Measurements from ENCODE around the gene CA10. TPM values are rescaled to one million over a fixed set of nuclear protein-coding genes. Genes with fewer than 3 reads are reported as not detected.

The CA10 gene
- total and polyA plus RNA-seq, 2 of the 4 experiments (the other 2 are of a cell fraction): not detected

DNA sequence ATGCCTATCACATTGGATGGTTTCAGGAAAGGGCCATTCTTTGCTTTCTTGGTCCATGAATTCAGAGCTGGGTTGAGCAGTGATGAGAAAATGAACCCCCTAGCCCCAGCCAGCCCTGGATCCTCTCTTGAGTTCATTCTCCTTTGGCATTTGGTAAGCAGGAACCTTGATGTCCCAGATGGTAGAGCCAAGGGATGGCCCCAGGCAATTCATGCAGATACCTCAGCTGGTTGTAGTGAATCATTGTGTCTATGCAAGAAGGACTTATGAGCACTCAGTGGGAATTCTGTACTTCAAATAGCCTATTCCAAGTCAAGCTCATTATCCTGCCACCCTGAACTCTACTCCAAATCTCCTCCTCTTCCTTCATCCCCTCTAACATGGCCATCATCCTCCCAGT is 485.4 kb downstream of the CA10 start:
- Histone ChIP-seq H2BK5ac (ENCODE audit: low read depth, low read length, poor library complexity, severe bottlenecking) (no peak overlapping the region), H3K27ac (ENCODE audit: insufficient read depth, low read length) (no peak overlapping the region), H3K9ac (ENCODE audit: low read depth, low read length) (no peak overlapping the region), H4K91ac (ENCODE audit: insufficient read depth, low read depth, low read length) (no peak overlapping the region), H2BK20ac (ENCODE audit: low read depth, low read length) (no peak overlapping the region), H3K4ac (ENCODE audit: low read depth, low read length) (no peak overlapping the region), H2AK9ac (replicated peaks; ENCODE audit: low read depth, low read length, poor library complexity) (no peak overlapping the region), H3K56ac (ENCODE audit: extremely low read depth, insufficient read depth, low read length) (no peak overlapping the region), H3K36me3 (ENCODE audit: control insufficient read depth, insufficient read depth, low read length) (no peaks in the 10 kb centered on the region), H3K9me3 (ENCODE audit: control insufficient read depth, insufficient read depth, low read length) (peaks cover 23% of the 10 kb centered on the region), H4K8ac (ENCODE audit: low read depth in 2 of 2, low read length in 2 of 2) (no peak overlapping the region), H3K4me3 (ENCODE audit: insufficient read depth, low read depth, low read length) (no peak overlapping the region), H2AK5ac (ENCODE audit: low read depth, low read length) (no peak overlapping the region), H3K4me2 (ENCODE audit: low read depth, low read length) (no peak overlapping the region), H2AFZ (replicated peaks; ENCODE audit: low read length, poor library complexity) (no peak overlapping the region), H4K20me1 (ENCODE audit: insufficient read depth, low read length) (no peaks in the 10 kb centered on the region), H3K9me1 (ENCODE audit: insufficient read depth, low read length) (no peaks in the 10 kb centered on the region), H2BK120ac (ENCODE audit: low read depth, low read length) (no peak overlapping the region), H3K14ac (replicated peaks; ENCODE audit: low read depth, low read length) (no peak overlapping the region), H3K79me1 (ENCODE audit: low read depth in 1 of 2, low read length in 2 of 2) (no peaks in the 10 kb centered on the region), H4K5ac (ENCODE audit: low read depth, low read length) (no peak overlapping the region), H3K18ac (ENCODE audit: low read depth, low read length) (no peak overlapping the region), H2BK15ac (ENCODE audit: low read depth, low read length) (no peak overlapping the region), H3K27me3 (ENCODE audit: control insufficient read depth, insufficient read depth, low read length) (no peaks in the 10 kb centered on the region), H3K23ac (ENCODE audit: low read depth, low read length) (no peak overlapping the region), H3K4me1 (ENCODE audit: control insufficient read depth, insufficient read depth, low read length) (no peaks in the 10 kb centered on the region)
- in situ Hi-C loops (cut with MboI; ENCODE audit: low sequenced_read_pairs) (no loop called here), intact Hi-C loops (cut with micrococcal nuclease) (no loop called here), dilution Hi-C loops (cut with HindIII; ENCODE audit: low sequenced_read_pairs, unreplicated experiment) (no loop called here)
- ChIA-PET CTCF (no interaction called here), POLR2A (ENCODE audit: unreplicated experiment) (interaction anchor here (0.6 kb wide), 1 partner anchor 511 kb away, joined by 12 read pairs; no protein-coding TSS in a partner anchor)
- TF ChIP-seq BHLHE40 (IDR thresholded peaks at IDR 0.05; ENCODE audit: low read depth, low read length): no peak
- TF ChIP-seq, protein P1, sequence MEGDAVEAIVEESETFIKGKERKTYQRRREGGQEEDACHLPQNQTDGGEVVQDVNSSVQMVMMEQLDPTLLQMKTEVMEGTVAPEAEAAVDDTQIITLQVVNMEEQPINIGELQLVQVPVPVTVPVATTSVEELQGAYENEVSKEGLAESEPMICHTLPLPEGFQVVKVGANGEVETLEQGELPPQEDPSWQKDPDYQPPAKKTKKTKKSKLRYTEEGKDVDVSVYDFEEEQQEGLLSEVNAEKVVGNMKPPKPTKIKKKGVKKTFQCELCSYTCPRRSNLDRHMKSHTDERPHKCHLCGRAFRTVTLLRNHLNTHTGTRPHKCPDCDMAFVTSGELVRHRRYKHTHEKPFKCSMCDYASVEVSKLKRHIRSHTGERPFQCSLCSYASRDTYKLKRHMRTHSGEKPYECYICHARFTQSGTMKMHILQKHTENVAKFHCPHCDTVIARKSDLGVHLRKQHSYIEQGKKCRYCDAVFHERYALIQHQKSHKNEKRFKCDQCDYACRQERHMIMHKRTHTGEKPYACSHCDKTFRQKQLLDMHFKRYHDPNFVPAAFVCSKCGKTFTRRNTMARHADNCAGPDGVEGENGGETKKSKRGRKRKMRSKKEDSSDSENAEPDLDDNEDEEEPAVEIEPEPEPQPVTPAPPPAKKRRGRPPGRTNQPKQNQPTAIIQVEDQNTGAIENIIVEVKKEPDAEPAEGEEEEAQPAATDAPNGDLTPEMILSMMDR (conservative IDR thresholded peaks at IDR 0.05; ENCODE audit: low read depth, low read length): no peak
- no peak for TF ChIP-seq MXI1 (IDR thresholded peaks at IDR 0.05; ENCODE audit: borderline replicate concordance, low read depth, low read length)
- no peak for TF ChIP-seq MAFK (IDR thresholded peaks at IDR 0.05; ENCODE audit: low read depth, low read length)
- TF ChIP-seq SMC3 (IDR thresholded peaks at IDR 0.05; ENCODE audit: low read depth, low read length): no peak
- ATAC-seq (ENCODE audit: low read depth): no peak
- DNase-seq: no peak
- BruUV-seq (replicated peaks): no TSS peak
